CD4-positive, CD25-positive, alpha-beta regulatory T cell (primary cell): Measurements from ENCODE around the gene CFHR3. TPM values are rescaled to one million over a fixed set of nuclear protein-coding genes. Genes with fewer than 3 reads are reported as not detected.
"Not testable (repeated sequence)": the region's sequence is repeated elsewhere in the genome, so short reads cannot be mapped to it uniquely, and the experiment has no call there.

Source experiments
- ATAC-seq, 2 donors: fragments of 150-1000 bp; cut with Tn5 transposase; one replicate each; pipeline ENCODE4 v1.10.0; 2021; ENCODE audit warnings: low read depth in 2 of 2, moderate number of reproducible peaks in 2 of 2, moderate library complexity in 1 of 2
- DNase-seq, 3 donors: peaks; one replicate each; pipeline versions ENCODE4 v3.0.0 to v3.0.0-alpha.2; 2012 to 2022; ENCODE audit warnings: mixed read lengths in 1 of 3
- H3K27ac ChIP-seq: one replicate; pipeline ENCODE4 v1.7.0; 2013; ENCODE audit warnings: mild to moderate bottlenecking, low read length; ENCODE audit not compliant: insufficient read depth, poor library complexity, severe bottlenecking
- H3K27me3 ChIP-seq: one replicate; pipeline ENCODE4 v1.7.0; 2013; ENCODE audit warnings: low read length; ENCODE audit not compliant: control insufficient read depth, insufficient read depth
- H3K36me3 ChIP-seq: one replicate; pipeline ENCODE4 v1.7.0; 2013; ENCODE audit warnings: mild to moderate bottlenecking, low read length, moderate library complexity; ENCODE audit not compliant: control insufficient read depth, insufficient read depth
- H3K4me1 ChIP-seq: 2 replicates; pipeline ENCODE4 v1.7.0; 2013; ENCODE audit warnings: mild to moderate bottlenecking, low read length; ENCODE audit not compliant: insufficient read depth, control insufficient read depth, poor library complexity, severe bottlenecking
- H3K4me3 ChIP-seq: one replicate; pipeline ENCODE4 v1.7.0; 2013; ENCODE audit warnings: low read depth, mild to moderate bottlenecking, low read length, moderate library complexity
- H3K9me3 ChIP-seq, 2 experiments: 1 replicate in 1 of 2; 2 replicates in 1 of 2; pipeline ENCODE4 v1.7.0; 2013; ENCODE audit warnings: low read length in 2 of 2, mild to moderate bottlenecking in 1 of 2, moderate library complexity in 1 of 2; ENCODE audit not compliant: control insufficient read depth in 2 of 2
- H3K27ac Mint-ChIP-seq, 3 donors: one replicate each; pipeline ENCODE4 v1.8.0; 2020 to 2022; ENCODE audit warnings: mild to moderate bottlenecking in 3 of 3, mixed read lengths in 3 of 3, moderate library complexity in 2 of 3
- H3K27me3 Mint-ChIP-seq: one replicate; pipeline ENCODE4 v1.8.0; 2022; ENCODE audit warnings: mild to moderate bottlenecking, mixed read lengths
- H3K36me3 Mint-ChIP-seq: one replicate; pipeline ENCODE4 v1.8.0; 2020; ENCODE audit warnings: mixed read lengths
- H3K4me1 Mint-ChIP-seq, 4 donors: one replicate each; pipeline ENCODE4 v1.8.0; 2020 to 2022; ENCODE audit warnings: mixed read lengths in 4 of 4, mild to moderate bottlenecking in 1 of 4
- H3K4me3 Mint-ChIP-seq, 4 donors: one replicate each; pipeline ENCODE4 v1.8.0; 2020 to 2022; ENCODE audit warnings: mild to moderate bottlenecking in 4 of 4, mixed read lengths in 4 of 4, moderate library complexity in 3 of 4
- H3K9me3 Mint-ChIP-seq, 7 donors: one replicate each; pipeline ENCODE4 v1.8.0; 2020 to 2022; ENCODE audit warnings: mixed read lengths in 7 of 7, mild to moderate bottlenecking in 3 of 7, moderate library complexity in 2 of 7
- polyA plus RNA-seq, 4 donors: library from polyadenylated mRNA; unstranded; fragments of 300-500 nt; fragmentation: Illumina TruSeq; gene quantifications; one replicate each; pipeline ENCODE4 v1.2.3, GENCODE V29; 2021
- total RNA-seq: library from RNA; stranded (reverse); gene quantifications from one replicate; pipeline ENCODE4 v1.2.3, GENCODE V29; 2022

Gene CFHR3
- total and polyA plus RNA-seq, 5 donors from 2014 or later, result not detected

GRCh38 chr1:196797891-196798290 lies 23.3 kb downstream of the CFHR3 start:
- Histone ChIP-seq H3K27me3 (no peaks in the 10 kb centered on the region), H3K4me1 (no peaks in the 10 kb centered on the region), H3K4me3 (no peak overlapping the region), H3K36me3 (no peaks in the 10 kb centered on the region), H3K27ac (no peak overlapping the region), H3K9me3 (no peaks in the 10 kb centered on the region)
- H3K27me3 Mint-ChIP-seq, result no peaks in the 10 kb centered on the region
- no peak overlapping the region for H3K27ac Mint-ChIP-seq
- H3K4me1 Mint-ChIP-seq, result no peaks in the 10 kb centered on the region
- ATAC-seq, result no peak
- H3K36me3 Mint-ChIP-seq, result no peaks in the 10 kb centered on the region
- DNase-seq, result no peak
- no peak overlapping the region for H3K4me3 Mint-ChIP-seq
- peaks cover 0 to 26% (median 0%) of the 10 kb centered on the region in 7 donors for H3K9me3 Mint-ChIP-seq

GRCh38 chr1:196801920-196802319 lies 27.3 kb downstream of the CFHR3 start:
- H3K9me3 ChIP-seq, H3K4me1 ChIP-seq, H3K4me3 Mint-ChIP-seq, H3K36me3 Mint-ChIP-seq, H3K4me3 ChIP-seq, H3K4me1 Mint-ChIP-seq, H3K36me3 ChIP-seq, H3K27me3 Mint-ChIP-seq, H3K27ac ChIP-seq, DNase-seq, ATAC-seq, H3K27me3 ChIP-seq, H3K27ac Mint-ChIP-seq: not testable (repeated sequence)
- peaks cover 0 to 14% (median 0%) of the 10 kb centered on the region in 7 donors for H3K9me3 Mint-ChIP-seq

GRCh38 chr1:196808529-196809235 lies 34.0 kb downstream of the CFHR3 start:
- H3K4me3 Mint-ChIP-seq, result no peak overlapping the region
- Histone ChIP-seq H3K27me3 (no peaks in the 10 kb centered on the region), H3K4me1 (no peaks in the 10 kb centered on the region), H3K27ac (no peak overlapping the region), H3K4me3 (no peak overlapping the region), H3K36me3 (no peaks in the 10 kb centered on the region), H3K9me3 (no peaks in the 10 kb centered on the region)
- H3K36me3 Mint-ChIP-seq, result no peaks in the 10 kb centered on the region
- peaks cover 0 to 1% (median 0%) of the 10 kb centered on the region in 7 donors for H3K9me3 Mint-ChIP-seq
- H3K4me1 Mint-ChIP-seq, result no peaks in the 10 kb centered on the region
- DNase-seq (no peak), ATAC-seq (no peak)
- H3K27ac Mint-ChIP-seq, result no peak overlapping the region
- no peaks in the 10 kb centered on the region for H3K27me3 Mint-ChIP-seq

GRCh38 chr1:196817442-196817841 lies 42.8 kb downstream of the CFHR3 start:
- H3K36me3 Mint-ChIP-seq, H3K4me3 ChIP-seq, H3K27me3 Mint-ChIP-seq, H3K27ac Mint-ChIP-seq, H3K27ac ChIP-seq, H3K36me3 ChIP-seq, DNase-seq, ATAC-seq, H3K4me1 ChIP-seq, H3K4me3 Mint-ChIP-seq, H3K4me1 Mint-ChIP-seq, H3K27me3 ChIP-seq, H3K9me3 ChIP-seq, H3K9me3 Mint-ChIP-seq: not testable (repeated sequence)

GRCh38 chr1:196819531-196819930 lies 44.9 kb downstream of the CFHR3 start, which contains the start of gene CFHR1:
TSS of gene CFHR1 (plus strand) at chr1:196819731. CDS start at chr1:196819845, 114 bp downstream.
- not testable (repeated sequence) for H3K4me3 Mint-ChIP-seq, H3K4me1 Mint-ChIP-seq, H3K36me3 Mint-ChIP-seq, DNase-seq, H3K9me3 Mint-ChIP-seq, H3K4me3 ChIP-seq, H3K9me3 ChIP-seq, H3K27ac ChIP-seq, H3K27ac Mint-ChIP-seq, H3K27me3 ChIP-seq, H3K4me1 ChIP-seq, H3K36me3 ChIP-seq, H3K27me3 Mint-ChIP-seq, ATAC-seq

GRCh38 chr1:196827860-196828259 lies 53.2 kb downstream of the CFHR3 start:
- not testable (repeated sequence) for H3K27me3 Mint-ChIP-seq, H3K36me3 Mint-ChIP-seq, H3K9me3 ChIP-seq, H3K4me1 Mint-ChIP-seq, H3K4me3 ChIP-seq, H3K4me1 ChIP-seq, H3K36me3 ChIP-seq, H3K27ac ChIP-seq, H3K27ac Mint-ChIP-seq, H3K4me3 Mint-ChIP-seq, H3K27me3 ChIP-seq, H3K9me3 Mint-ChIP-seq
- peak in 2 of 3 donors; percentile 25 to 49 for DNase-seq
- peak in 1 of 2 donors; percentile 52 for ATAC-seq

Other genes with a start within 250 kb of the CFHR3 start
- not detected for gene KCNT2, start 166.4 kb upstream of the CFHR3 start, total RNA-seq
- gene KCNT2, start 166.4 kb upstream of the CFHR3 start, polyA plus RNA-seq, result not detected
- 0.17 TPM for gene CFH, start 122.8 kb upstream of the CFHR3 start, total RNA-seq
- gene CFH, start 122.8 kb upstream of the CFHR3 start, polyA plus RNA-seq, result under 1 TPM in 1 of 4 donors, not detected in 3; 0.48 TPM
- gene CFHR1, start 44.9 kb downstream of the CFHR3 start, total RNA-seq, result not detected
- not detected for gene CFHR1, start 44.9 kb downstream of the CFHR3 start, polyA plus RNA-seq
- gene CFHR4, start 113.2 kb downstream of the CFHR3 start, total RNA-seq, result not detected
- gene CFHR4, start 113.2 kb downstream of the CFHR3 start, polyA plus RNA-seq, result not detected
- gene CFHR2, start 168.9 kb downstream of the CFHR3 start, total RNA-seq, result not detected
- not detected for gene CFHR2, start 168.9 kb downstream of the CFHR3 start, polyA plus RNA-seq
- not detected for gene CFHR5, start 202.7 kb downstream of the CFHR3 start, total RNA-seq
- gene CFHR5, start 202.7 kb downstream of the CFHR3 start, polyA plus RNA-seq, result not detected